Right lobe of liver (tissue), 6 donors: ENCODE results near the gene TRAK1. TPM values are rescaled to one million over a fixed set of nuclear protein-coding genes. Genes with fewer than 3 reads are reported as not detected.

ENCODE experiments used
- ATAC-seq, 4 donors: fragments of 200-7000 bp; cut with Tn5 transposase; one replicate each; pipeline ENCODE4 v1.9.1; 2020; ENCODE audit warnings: mild to moderate bottlenecking in 4 of 4, moderate library complexity in 4 of 4
- DNase-seq, 3 donors: peaks; one replicate each; pipeline ENCODE4 v3.0.0-alpha.2; 2020
- H3K27ac ChIP-seq, 3 donors: fragments of 200-600 bp; one replicate each; pipeline ENCODE4 v1.8.0; 2022
- H3K27me3 ChIP-seq, 2 donors: fragments of 200-600 bp; one replicate each; pipeline ENCODE4 v1.8.0; 2022
- H3K36me3 ChIP-seq, 4 donors: fragments of 200-600 bp; sonication (generic) in 1 of 4; one replicate each; pipeline versions ENCODE4 v1.5.1 to v1.8.0; 2017 to 2022; ENCODE audit warnings: control low read depth in 1 of 4
- H3K4me1 ChIP-seq, 4 donors: fragments of 200-600 bp; sonication (generic) in 1 of 4; one replicate each; pipeline versions ENCODE4 v1.5.1 to v1.8.0; 2017 to 2022; ENCODE audit warnings: control low read depth in 1 of 4
- H3K4me3 ChIP-seq, 3 donors: fragments of 200-600 bp; one replicate each; pipeline ENCODE4 v1.8.0; 2022
- H3K9me3 ChIP-seq, 4 donors: fragments of 200-600 bp; sonication (generic) in 1 of 4; one replicate each; pipeline versions ENCODE4 v1.5.1 to v1.8.0; 2017 to 2022; ENCODE audit warnings: control low read depth in 1 of 4
- POLR2A ChIP-seq: fragments of 450-650 bp; IDR thresholded peaks from one replicate; pipeline ENCODE4 v1.6.1; 2017; ENCODE audit warnings: antibody characterized with exemption, mild to moderate bottlenecking
- WGBS: methylation state at CpG from one replicate; pipeline ENCODE4 v1.1.6; 2018; ENCODE audit warnings: low coverage, low lambda C conversion rate; ENCODE audit not compliant: insufficient coverage; ENCODE audit errors: missing lambda C conversion rate; 5-methylcytosine and 5-hydroxymethylcytosine counted together
- intact Hi-C, 2 donors: fragments of 100-400 bp; cut with DNase I; formaldehyde crosslinking; loops; one replicate each; pipeline versions ENCODE4 v1.11.2 to v1.14.1; 2022
- total RNA-seq, 6 experiments: library from RNA; depleted of rRNA in 2 of 6; stranded (reverse); fragments of >200 nt in 2 of 6; fragmentation: NEBNext Ultra II Directional in 3 of 6; extraction: Animal tissue kit (Norgen Biotek cat#: 25700) in 3 of 6; gene quantifications; one replicate each; pipeline versions ENCODE4 v1.1.0 to v1.2.4, GENCODE V29; 2016 to 2023
- TF ChIP-seq, protein P1 (sequence below), 4 donors: fragments of 200-600 bp in 3 of 4; fragments of 450-650 bp in 1 of 4; IDR thresholded peaks; one replicate each; pipeline versions ENCODE4 v1.5.1 to v1.8.0; 2016 to 2022; ENCODE audit warnings: antibody characterized with exemption in 4 of 4, mild to moderate bottlenecking in 2 of 4
- donor health status: DM: no; HTN: yes; CAD: no.
- donor health status: DM: no; HTN: no; CAD: no.
- donor health status: DM: no; HTN: no; CAD: no.
- donor health status: DM: no; HTN: yes; CAD: no.
- donor health status: DM: no; HTN: yes; CAD: no.

TRAK1 gene
- total RNA-seq, 6 experiments from 2014 or later = 9.5 to 16.4 (median 12.2) TPM

- 65% methylated on average over 5 of the region's 5 CpGs for WGBS
- H3K9me3 ChIP-seq = no peaks in the 10 kb centered on the region
- H3K27me3 ChIP-seq = no peaks in the 10 kb centered on the region
- intact Hi-C loops = loop anchor here in 1 of 2 donors (10.0 kb wide), 1 partner anchor 309 kb away; no protein-coding TSS in a partner anchor
- no peak overlapping the region for H3K27ac ChIP-seq
- H3K4me1 ChIP-seq = peaks cover 0 to 18% (median 2%) of the 10 kb centered on the region in 4 donors
- TF ChIP-seq, protein P1, sequence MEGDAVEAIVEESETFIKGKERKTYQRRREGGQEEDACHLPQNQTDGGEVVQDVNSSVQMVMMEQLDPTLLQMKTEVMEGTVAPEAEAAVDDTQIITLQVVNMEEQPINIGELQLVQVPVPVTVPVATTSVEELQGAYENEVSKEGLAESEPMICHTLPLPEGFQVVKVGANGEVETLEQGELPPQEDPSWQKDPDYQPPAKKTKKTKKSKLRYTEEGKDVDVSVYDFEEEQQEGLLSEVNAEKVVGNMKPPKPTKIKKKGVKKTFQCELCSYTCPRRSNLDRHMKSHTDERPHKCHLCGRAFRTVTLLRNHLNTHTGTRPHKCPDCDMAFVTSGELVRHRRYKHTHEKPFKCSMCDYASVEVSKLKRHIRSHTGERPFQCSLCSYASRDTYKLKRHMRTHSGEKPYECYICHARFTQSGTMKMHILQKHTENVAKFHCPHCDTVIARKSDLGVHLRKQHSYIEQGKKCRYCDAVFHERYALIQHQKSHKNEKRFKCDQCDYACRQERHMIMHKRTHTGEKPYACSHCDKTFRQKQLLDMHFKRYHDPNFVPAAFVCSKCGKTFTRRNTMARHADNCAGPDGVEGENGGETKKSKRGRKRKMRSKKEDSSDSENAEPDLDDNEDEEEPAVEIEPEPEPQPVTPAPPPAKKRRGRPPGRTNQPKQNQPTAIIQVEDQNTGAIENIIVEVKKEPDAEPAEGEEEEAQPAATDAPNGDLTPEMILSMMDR (IDR thresholded peaks at IDR 0.05) = no peak
- no peak for TF ChIP-seq POLR2A
- H3K36me3 ChIP-seq = peaks cover 0 to 8% (median 5%) of the 10 kb centered on the region in 4 donors
- H3K4me3 ChIP-seq = no peak overlapping the region
- ATAC-seq (peak in 3 of 4 donors; percentile 29 to 39 (median 34)), DNase-seq (no peak)
Measured at GRCh38 chr3:42225486-42226363, 134.6 kb downstream of the TRAK1 start.

DNA sequence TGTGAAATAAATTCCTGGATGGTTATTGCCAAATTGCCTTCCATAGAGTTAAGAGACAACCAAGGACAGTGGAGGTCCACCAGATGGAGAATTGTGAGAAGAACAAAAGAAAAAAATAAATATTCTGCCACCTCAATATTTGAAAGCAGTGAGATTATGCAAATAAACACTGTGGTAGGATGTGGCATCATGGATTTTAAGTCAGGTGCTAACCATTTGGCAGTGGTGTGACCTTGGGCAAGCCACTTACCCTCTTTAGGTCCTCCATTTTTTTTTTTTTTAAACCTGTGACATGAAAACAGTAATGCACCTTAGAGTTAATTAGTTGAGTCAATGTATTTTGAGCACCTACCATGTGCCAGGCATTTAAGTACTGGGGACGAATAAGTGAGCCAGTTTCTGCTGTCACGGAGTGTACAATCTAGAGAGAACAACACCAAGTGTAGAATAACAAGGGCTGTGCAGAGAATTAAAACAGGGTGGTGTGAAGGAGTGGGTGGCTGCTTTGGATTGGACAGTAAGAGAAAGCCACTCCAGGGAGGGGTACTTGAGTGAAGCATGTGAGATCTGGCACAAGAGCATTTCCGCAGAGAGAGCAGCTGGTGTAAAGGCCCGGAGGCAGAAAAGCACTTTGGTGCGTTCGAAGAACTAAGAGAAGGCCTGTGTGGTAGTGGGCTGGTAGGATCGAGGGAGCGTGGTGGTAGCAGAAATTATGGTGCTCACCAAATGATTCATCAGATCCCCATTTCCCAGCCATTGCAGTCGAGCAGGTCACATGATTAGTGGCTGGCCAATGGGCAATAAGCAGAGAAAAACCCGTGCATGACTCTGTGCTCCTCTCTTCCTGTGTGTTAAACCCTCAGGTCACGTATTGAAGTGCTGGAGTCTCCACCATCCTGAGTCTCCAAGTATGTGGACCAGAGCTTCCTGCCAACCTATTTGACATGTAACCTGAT lies 135.6 kb downstream of the TRAK1 start:
- no peak overlapping the region for H3K27ac ChIP-seq
- H3K27me3 ChIP-seq = no peaks in the 10 kb centered on the region
- no peak for DNase-seq
- no peaks in the 10 kb centered on the region for H3K9me3 ChIP-seq
- peaks cover 0 to 27% (median 4%) of the 10 kb centered on the region in 4 donors for H3K4me1 ChIP-seq
- 89% methylated on average over 10 of the region's 11 CpGs for WGBS
- intact Hi-C loops = loop anchor here in 1 of 2 donors (10.0 kb wide), 1 partner anchor 308 kb away; no protein-coding TSS in a partner anchor
- TF ChIP-seq, protein P1 (IDR thresholded peaks at IDR 0.05) = no peak
- TF ChIP-seq POLR2A = no peak
- no peak for ATAC-seq
- H3K4me3 ChIP-seq = no peak overlapping the region
- H3K36me3 ChIP-seq = peaks cover 0 to 8% (median 5%) of the 10 kb centered on the region in 4 donors

GRCh38 chr3:42228796-42229195 lies 137.6 kb downstream of the TRAK1 start:
- H3K27ac ChIP-seq = no peak overlapping the region
- no peak for ATAC-seq
- H3K4me1 ChIP-seq = peaks cover 0 to 27% (median 4%) of the 10 kb centered on the region in 4 donors
- no peak overlapping the region for H3K4me3 ChIP-seq
- H3K27me3 ChIP-seq = no peaks in the 10 kb centered on the region
- 24% methylated on average over 5 of the region's 5 CpGs for WGBS
- no peak for DNase-seq
- intact Hi-C loops = loop anchor here in 1 of 2 donors (10.0 kb wide), 1 partner anchor 306 kb away; no protein-coding TSS in a partner anchor
- TF ChIP-seq, protein P1 (IDR thresholded peaks at IDR 0.05) = no peak
- TF ChIP-seq POLR2A = no peak
- no peaks in the 10 kb centered on the region for H3K9me3 ChIP-seq
- H3K36me3 ChIP-seq = peaks cover 0 to under 1% (median 0%) of the 10 kb centered on the region in 4 donors

- no peak for TF ChIP-seq POLR2A
- TF ChIP-seq, protein P1 (IDR thresholded peaks at IDR 0.05) = no peak
- H3K27ac ChIP-seq = no peak overlapping the region
- WGBS = 56% methylated on average over 5 of the region's 5 CpGs
- H3K4me3 ChIP-seq = no peak overlapping the region
- no peaks in the 10 kb centered on the region for H3K27me3 ChIP-seq
- intact Hi-C loops = loop anchor here in 1 of 2 donors (10.0 kb wide), 1 partner anchor 305 kb away; no protein-coding TSS in a partner anchor
- ATAC-seq = peak in 3 of 4 donors; percentile 8 to 23 (median 14)
- no peaks in the 10 kb centered on the region for H3K36me3 ChIP-seq
- no peak for DNase-seq
- no peaks in the 10 kb centered on the region for H3K9me3 ChIP-seq
- peaks cover 0 to 27% (median 4%) of the 10 kb centered on the region in 4 donors for H3K4me1 ChIP-seq
Measured at GRCh38 chr3:42229266-42229941, 138.2 kb downstream of the TRAK1 start.
